ENCODE measurements around the gene ADGRE3. TPM values are rescaled to one million over a fixed set of nuclear protein-coding genes. Genes with fewer than 3 reads are reported as not detected.

The ADGRE3 gene
- total RNA-seq, 1 donor from 2014 or later, result not detected

GRCh38 chr19:14672188-14672872 is 2.3 kb downstream of the ADGRE3 start:
- Histone ChIP-seq H3K36me3 (no peaks in the 10 kb centered on the region), H3K4me3 (no peak overlapping the region), H3K9ac (no peak overlapping the region), H3K4me2 (no peak overlapping the region), H3K27me3 (no peaks in the 10 kb centered on the region), H4K20me1 (ENCODE audit: low read depth) (no peaks in the 10 kb centered on the region), H3K27ac (no peak overlapping the region), H3K79me2 (ENCODE audit: low read depth) (no peaks in the 10 kb centered on the region), H2AFZ (replicated peaks) (no peak overlapping the region), H3F3A (ENCODE audit: low read depth) (no peaks in the 10 kb centered on the region), H3K9me3 (ENCODE audit: low read depth) (no peaks in the 10 kb centered on the region), H3K4me1 (no peaks in the 10 kb centered on the region)
- no peak overlapping the region for H3K4me3 Mint-ChIP-seq
- no peaks in the 10 kb centered on the region for H3K9me3 Mint-ChIP-seq
- H3K27ac Mint-ChIP-seq, result no peak overlapping the region
- no peaks in the 10 kb centered on the region for H3K4me1 Mint-ChIP-seq
- no peaks in the 10 kb centered on the region for H3K36me3 Mint-ChIP-seq
- no peak for DNase-seq (ENCODE audit: low spot score)
- peaks cover 17% of the 10 kb centered on the region for H3K27me3 Mint-ChIP-seq (ENCODE audit: insufficient read depth, low read depth)
- TF ChIP-seq CTCF (IDR thresholded peaks at IDR 0.05) (no peak), EZH2 (IDR thresholded peaks at IDR 0.05) (no peak), EZH2phosphoT487 (IDR thresholded peaks at IDR 0.05) (no peak)

- Histone ChIP-seq H3K4me2 (no peak overlapping the region), H3K9me3 (ENCODE audit: low read depth) (no peaks in the 10 kb centered on the region), H3K27me3 (no peaks in the 10 kb centered on the region), H3K79me2 (ENCODE audit: low read depth) (no peaks in the 10 kb centered on the region), H3K27ac (no peak overlapping the region), H3F3A (ENCODE audit: low read depth) (no peaks in the 10 kb centered on the region), H3K4me3 (no peak overlapping the region), H3K36me3 (no peaks in the 10 kb centered on the region), H2AFZ (replicated peaks) (no peak overlapping the region), H3K4me1 (no peaks in the 10 kb centered on the region), H4K20me1 (ENCODE audit: low read depth) (no peaks in the 10 kb centered on the region), H3K9ac (no peak overlapping the region)
- no peak overlapping the region for H3K27ac Mint-ChIP-seq
- no peak for DNase-seq (ENCODE audit: low spot score)
- TF ChIP-seq EZH2 (IDR thresholded peaks at IDR 0.05), result no peak
- TF ChIP-seq CTCF (IDR thresholded peaks at IDR 0.05), result no peak
- TF ChIP-seq EZH2phosphoT487 (IDR thresholded peaks at IDR 0.05), result no peak
- H3K36me3 Mint-ChIP-seq, result no peaks in the 10 kb centered on the region
- H3K4me3 Mint-ChIP-seq, result no peak overlapping the region
- H3K4me1 Mint-ChIP-seq, result no peaks in the 10 kb centered on the region
- no peaks in the 10 kb centered on the region for H3K9me3 Mint-ChIP-seq
- peaks cover 17% of the 10 kb centered on the region for H3K27me3 Mint-ChIP-seq (ENCODE audit: insufficient read depth, low read depth)
These were observed 4.2 kb downstream of the ADGRE3 start for GRCh38 chr19:14670408-14670807.

- TF ChIP-seq CTCF (IDR thresholded peaks at IDR 0.05), result no peak
- TF ChIP-seq EZH2phosphoT487 (IDR thresholded peaks at IDR 0.05), result no peak
- TF ChIP-seq EZH2 (IDR thresholded peaks at IDR 0.05), result no peak
- no peaks in the 10 kb centered on the region for H3K36me3 Mint-ChIP-seq
- H3K4me3 ChIP-seq, result no peak overlapping the region
- no peaks in the 10 kb centered on the region for H3K79me2 ChIP-seq (ENCODE audit: low read depth)
- no peaks in the 10 kb centered on the region for H3K27me3 ChIP-seq
- no peak for DNase-seq (ENCODE audit: low spot score)
- H4K20me1 ChIP-seq (ENCODE audit: low read depth), result no peaks in the 10 kb centered on the region
- H3K9ac ChIP-seq, result no peak overlapping the region
- no peaks in the 10 kb centered on the region for H3K9me3 ChIP-seq (ENCODE audit: low read depth)
- no peaks in the 10 kb centered on the region for H3K4me1 ChIP-seq
- H3K27me3 Mint-ChIP-seq (ENCODE audit: insufficient read depth, low read depth), result peaks cover 17% of the 10 kb centered on the region
- no peak overlapping the region for H3K4me2 ChIP-seq
- no peaks in the 10 kb centered on the region for H3K9me3 Mint-ChIP-seq
- H3K36me3 ChIP-seq, result no peaks in the 10 kb centered on the region
- no peak overlapping the region for H3K27ac ChIP-seq
- H3F3A ChIP-seq (ENCODE audit: low read depth), result no peaks in the 10 kb centered on the region
- H3K4me3 Mint-ChIP-seq, result no peak overlapping the region
- H3K27ac Mint-ChIP-seq, result no peak overlapping the region
- no peaks in the 10 kb centered on the region for H3K4me1 Mint-ChIP-seq
- no peak overlapping the region for H2AFZ ChIP-seq (replicated peaks)
These were observed 4.7 kb downstream of the ADGRE3 start for GRCh38 chr19:14669940-14670339.
